K562 (cell line): ENCODE results near the gene NAV2. TPM values are rescaled to one million over a fixed set of nuclear protein-coding genes. Genes with fewer than 3 reads are reported as not detected.

Experiments used
- BCL6 ChIP-seq: fragments of 250-450 bp; sonication (Bioruptor Pico); IDR thresholded peaks from 2 replicates; pipeline ENCODE4 v1.4.0; 2020
- BRCA1 ChIP-seq, 2 experiments: fragments of 450-650 bp in 1 of 2; sonication (generic) in 1 of 2; formaldehyde crosslinking in 1 of 2; IDR thresholded peaks; 2 replicates each; pipeline versions ENCODE4 v1.5.0 to v1.6.1; 2017 to 2020; ENCODE audit warnings: mild to moderate bottlenecking in 1 of 2, missing genetic modification reagents in 1 of 2
- CHD1 ChIP-seq: fragments of 200-600 bp; sonication (generic); IDR thresholded peaks from one replicate; pipeline ENCODE4 v1.6.1; 2012; ENCODE audit warnings: mild to moderate bottlenecking, moderate library complexity, low read length, inconsistent platforms
- GATAD2B ChIP-seq: fragments of 450-650 bp; IDR thresholded peaks from 2 replicates; pipeline ENCODE4 v1.6.1; 2017; ENCODE audit warnings: mild to moderate bottlenecking, borderline replicate concordance
- IRF2 ChIP-seq: sonication (generic); formaldehyde crosslinking; IDR thresholded peaks from 2 replicates; pipeline ENCODE4 v1.8.1; 2022; ENCODE audit warnings: mild to moderate bottlenecking, missing genetic modification reagents
- SAFB ChIP-seq: fragments of 200-400 bp; formaldehyde crosslinking; IDR thresholded peaks from 2 replicates; pipeline ENCODE4 v1.6.1; 2017; ENCODE audit warnings: low read depth, low read length, borderline replicate concordance
- SMAD2 ChIP-seq: fragments of 150-350 bp; IDR thresholded peaks from 2 replicates; pipeline ENCODE4 v1.6.1; 2014; ENCODE audit warnings: low read depth, mild to moderate bottlenecking, low read length
- SMC3 ChIP-seq: conservative IDR thresholded peaks from 2 replicates; pipeline ENCODE4 v1.6.1; 2011; ENCODE audit warnings: low read depth, low read length, improper control_type of control experiment; ENCODE audit not compliant: insufficient read depth
- SPI1 ChIP-seq: IDR thresholded peaks from 2 replicates; pipeline ENCODE4 v1.6.1; 2011; ENCODE audit warnings: low read depth, low read length, control low read depth, borderline replicate concordance
- TFAM ChIP-seq: fragments of 250-450 bp; sonication (Bioruptor Pico); conservative IDR thresholded peaks from 2 replicates; pipeline ENCODE4 v1.5.0; 2021; ENCODE audit warnings: mild to moderate bottlenecking, moderate library complexity
- ZFP1 ChIP-seq: fragments of 450-650 bp; formaldehyde crosslinking; IDR thresholded peaks from 2 replicates; pipeline ENCODE4 v1.4.0; 2020; ENCODE audit warnings: mild to moderate bottlenecking, mixed read lengths
- ZNF3 ChIP-seq: fragments of 250-450 bp; sonication (Bioruptor Pico); IDR thresholded peaks from 2 replicates; pipeline ENCODE4 v1.5.0; 2021; ENCODE audit warnings: mild to moderate bottlenecking, moderate library complexity
- polyA plus RNA-seq, 8 experiments: library from polyadenylated mRNA; depleted of rRNA in 4 of 8; stranded (reverse) in 5 of 8; unstranded in 3 of 8; fragments of >200 nt; fragmentation: Nextera tagmentation in 2 of 8; fragmentation: Illumina TruSeq in 1 of 8; extraction: Ambion mirVana in 2 of 8; extraction: Trizol in 1 of 8; gene quantifications; 2 replicates each; pipeline versions ENCODE4 v1.2.1 to v1.2.3, GENCODE V29; 2011 to 2014; ENCODE audit warnings: inconsistent platforms in 1 of 8, missing spikeins in 1 of 8
- total RNA-seq, 7 experiments: library from RNA; depleted of rRNA in 6 of 7; stranded (reverse); fragments of >200 nt in 6 of 7; fragmentation: Illumina TruSeq in 2 of 7; extraction: Trizol in 2 of 7; gene quantifications; 2 replicates each; pipeline versions ENCODE4 v1.2.1 to v1.2.3, GENCODE V29; 2011 to 2021; ENCODE audit warnings: low replicate concordance in 1 of 7
- TF ChIP-seq, protein P1 (sequence below): fragments of 250-450 bp; sonication (Bioruptor Pico); IDR thresholded peaks from 2 replicates; pipeline ENCODE4 v1.4.0; 2020; ENCODE audit warnings: mild to moderate bottlenecking, moderate library complexity, borderline replicate concordance
- TF ChIP-seq, protein P2 (sequence below), 2 experiments: fragments of 150-350 bp in 1 of 2; IDR thresholded peaks; 2 replicates each; pipeline ENCODE4 v1.6.1; 2012 to 2016; ENCODE audit warnings: low read depth in 2 of 2, low read length in 2 of 2, mild to moderate bottlenecking in 1 of 2, moderate library complexity in 1 of 2
- TF ChIP-seq, protein P3 (sequence below): fragments of 450-650 bp; conservative IDR thresholded peaks from 2 replicates; pipeline ENCODE4 v1.6.1; 2016; ENCODE audit warnings: missing genetic modification characterization, low read depth, mild to moderate bottlenecking, missing compliant biosample characterization, moderate library complexity
- TF ChIP-seq, protein P4 (sequence below): sonication (generic); formaldehyde crosslinking; IDR thresholded peaks from 2 replicates; pipeline ENCODE4 v1.8.1; 2023; ENCODE audit warnings: mild to moderate bottlenecking, missing genetic modification reagents

Gene NAV2
- total and polyA plus RNA-seq, 9 of the 15 experiments (the other 6 are each of a cell fraction or from before 2014, with no cell fraction given): 0.03 to 0.35 (median 0.05) TPM

DNA sequence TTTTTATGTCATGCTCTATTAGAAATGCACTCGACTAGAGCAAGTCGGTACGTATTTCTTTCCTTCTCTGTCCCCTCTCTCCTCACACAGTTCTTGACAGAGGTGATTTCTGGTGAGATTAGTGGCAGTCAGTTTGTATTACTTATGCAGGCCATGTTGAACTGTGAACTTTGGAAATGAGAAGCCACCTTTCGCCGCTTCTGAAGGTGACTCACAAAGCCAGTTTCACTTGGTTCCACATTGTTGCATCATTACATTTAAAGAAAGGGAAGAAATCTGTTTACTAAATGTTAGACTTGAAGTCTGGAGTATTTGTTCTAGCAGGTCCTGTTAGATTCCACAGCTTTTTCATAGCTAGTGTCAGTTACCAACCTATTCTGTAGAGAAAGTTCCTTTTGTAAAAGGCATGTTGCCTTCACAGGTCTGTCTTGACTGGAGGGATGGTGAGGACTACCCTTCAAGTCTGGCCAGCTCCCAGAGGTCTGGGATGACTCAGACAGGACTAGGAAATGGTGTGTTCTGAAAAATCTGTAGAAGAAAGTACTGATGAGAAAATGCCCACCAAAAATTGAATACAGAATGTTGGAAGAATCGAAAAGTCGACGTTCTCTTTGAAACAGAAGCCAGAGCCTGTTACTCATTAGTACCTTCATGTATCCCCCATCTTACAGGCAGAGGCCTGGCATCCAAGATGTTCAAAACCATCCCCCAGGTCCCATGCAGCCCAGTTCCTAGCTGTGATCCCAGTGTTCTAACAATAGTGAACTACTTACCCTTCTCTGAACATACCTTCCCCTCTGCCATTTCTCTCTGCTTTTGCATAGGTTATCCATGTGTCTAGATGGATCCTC lies 266.3 kb downstream of the NAV2 start (continued):
- TF ChIP-seq, protein P1, sequence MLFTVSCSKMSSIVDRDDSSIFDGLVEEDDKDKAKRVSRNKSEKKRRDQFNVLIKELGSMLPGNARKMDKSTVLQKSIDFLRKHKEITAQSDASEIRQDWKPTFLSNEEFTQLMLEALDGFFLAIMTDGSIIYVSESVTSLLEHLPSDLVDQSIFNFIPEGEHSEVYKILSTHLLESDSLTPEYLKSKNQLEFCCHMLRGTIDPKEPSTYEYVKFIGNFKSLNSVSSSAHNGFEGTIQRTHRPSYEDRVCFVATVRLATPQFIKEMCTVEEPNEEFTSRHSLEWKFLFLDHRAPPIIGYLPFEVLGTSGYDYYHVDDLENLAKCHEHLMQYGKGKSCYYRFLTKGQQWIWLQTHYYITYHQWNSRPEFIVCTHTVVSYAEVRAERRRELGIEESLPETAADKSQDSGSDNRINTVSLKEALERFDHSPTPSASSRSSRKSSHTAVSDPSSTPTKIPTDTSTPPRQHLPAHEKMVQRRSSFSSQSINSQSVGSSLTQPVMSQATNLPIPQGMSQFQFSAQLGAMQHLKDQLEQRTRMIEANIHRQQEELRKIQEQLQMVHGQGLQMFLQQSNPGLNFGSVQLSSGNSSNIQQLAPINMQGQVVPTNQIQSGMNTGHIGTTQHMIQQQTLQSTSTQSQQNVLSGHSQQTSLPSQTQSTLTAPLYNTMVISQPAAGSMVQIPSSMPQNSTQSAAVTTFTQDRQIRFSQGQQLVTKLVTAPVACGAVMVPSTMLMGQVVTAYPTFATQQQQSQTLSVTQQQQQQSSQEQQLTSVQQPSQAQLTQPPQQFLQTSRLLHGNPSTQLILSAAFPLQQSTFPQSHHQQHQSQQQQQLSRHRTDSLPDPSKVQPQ: no peak
- TF ChIP-seq BCL6 (CRISPR knock-in tag) (peak; percentile 83; the same call in 1 of the 2 replicates), SAFB (no peak), BRCA1 (IDR thresholded peaks at IDR 0.05) (no peak), BRCA1 (CRISPR knock-in tag; IDR thresholded peaks at IDR 0.05) (no peak), ZNF3 (CRISPR knock-in tag) (no peak), CHD1 (no peak), IRF2 (CRISPR knock-in tag) (no peak), SMC3 (no peak), GATAD2B (no peak), ZFP1 (CRISPR knock-in tag) (peak; percentile 50; the same call in 1 of the 2 replicates), SPI1 (no peak), TFAM (CRISPR knock-in tag) (no peak), SMAD2 (no peak)
- TF ChIP-seq, protein P2, sequence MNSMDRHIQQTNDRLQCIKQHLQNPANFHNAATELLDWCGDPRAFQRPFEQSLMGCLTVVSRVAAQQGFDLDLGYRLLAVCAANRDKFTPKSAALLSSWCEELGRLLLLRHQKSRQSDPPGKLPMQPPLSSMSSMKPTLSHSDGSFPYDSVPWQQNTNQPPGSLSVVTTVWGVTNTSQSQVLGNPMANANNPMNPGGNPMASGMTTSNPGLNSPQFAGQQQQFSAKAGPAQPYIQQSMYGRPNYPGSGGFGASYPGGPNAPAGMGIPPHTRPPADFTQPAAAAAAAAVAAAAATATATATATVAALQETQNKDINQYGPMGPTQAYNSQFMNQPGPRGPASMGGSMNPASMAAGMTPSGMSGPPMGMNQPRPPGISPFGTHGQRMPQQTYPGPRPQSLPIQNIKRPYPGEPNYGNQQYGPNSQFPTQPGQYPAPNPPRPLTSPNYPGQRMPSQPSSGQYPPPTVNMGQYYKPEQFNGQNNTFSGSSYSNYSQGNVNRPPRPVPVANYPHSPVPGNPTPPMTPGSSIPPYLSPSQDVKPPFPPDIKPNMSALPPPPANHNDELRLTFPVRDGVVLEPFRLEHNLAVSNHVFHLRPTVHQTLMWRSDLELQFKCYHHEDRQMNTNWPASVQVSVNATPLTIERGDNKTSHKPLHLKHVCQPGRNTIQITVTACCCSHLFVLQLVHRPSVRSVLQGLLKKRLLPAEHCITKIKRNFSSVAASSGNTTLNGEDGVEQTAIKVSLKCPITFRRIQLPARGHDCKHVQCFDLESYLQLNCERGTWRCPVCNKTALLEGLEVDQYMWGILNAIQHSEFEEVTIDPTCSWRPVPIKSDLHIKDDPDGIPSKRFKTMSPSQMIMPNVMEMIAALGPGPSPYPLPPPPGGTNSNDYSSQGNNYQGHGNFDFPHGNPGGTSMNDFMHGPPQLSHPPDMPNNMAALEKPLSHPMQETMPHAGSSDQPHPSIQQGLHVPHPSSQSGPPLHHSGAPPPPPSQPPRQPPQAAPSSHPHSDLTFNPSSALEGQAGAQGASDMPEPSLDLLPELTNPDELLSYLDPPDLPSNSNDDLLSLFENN (IDR thresholded peaks at IDR 0.05; ENCODE audit: low read depth in 2 of 2, low read length in 2 of 2): no peak
- TF ChIP-seq, protein P3, sequence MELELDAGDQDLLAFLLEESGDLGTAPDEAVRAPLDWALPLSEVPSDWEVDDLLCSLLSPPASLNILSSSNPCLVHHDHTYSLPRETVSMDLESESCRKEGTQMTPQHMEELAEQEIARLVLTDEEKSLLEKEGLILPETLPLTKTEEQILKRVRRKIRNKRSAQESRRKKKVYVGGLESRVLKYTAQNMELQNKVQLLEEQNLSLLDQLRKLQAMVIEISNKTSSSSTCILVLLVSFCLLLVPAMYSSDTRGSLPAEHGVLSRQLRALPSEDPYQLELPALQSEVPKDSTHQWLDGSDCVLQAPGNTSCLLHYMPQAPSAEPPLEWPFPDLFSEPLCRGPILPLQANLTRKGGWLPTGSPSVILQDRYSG (tag): peak; percentile 66; the same call in 1 of the 2 replicates
- TF ChIP-seq, protein P4, sequence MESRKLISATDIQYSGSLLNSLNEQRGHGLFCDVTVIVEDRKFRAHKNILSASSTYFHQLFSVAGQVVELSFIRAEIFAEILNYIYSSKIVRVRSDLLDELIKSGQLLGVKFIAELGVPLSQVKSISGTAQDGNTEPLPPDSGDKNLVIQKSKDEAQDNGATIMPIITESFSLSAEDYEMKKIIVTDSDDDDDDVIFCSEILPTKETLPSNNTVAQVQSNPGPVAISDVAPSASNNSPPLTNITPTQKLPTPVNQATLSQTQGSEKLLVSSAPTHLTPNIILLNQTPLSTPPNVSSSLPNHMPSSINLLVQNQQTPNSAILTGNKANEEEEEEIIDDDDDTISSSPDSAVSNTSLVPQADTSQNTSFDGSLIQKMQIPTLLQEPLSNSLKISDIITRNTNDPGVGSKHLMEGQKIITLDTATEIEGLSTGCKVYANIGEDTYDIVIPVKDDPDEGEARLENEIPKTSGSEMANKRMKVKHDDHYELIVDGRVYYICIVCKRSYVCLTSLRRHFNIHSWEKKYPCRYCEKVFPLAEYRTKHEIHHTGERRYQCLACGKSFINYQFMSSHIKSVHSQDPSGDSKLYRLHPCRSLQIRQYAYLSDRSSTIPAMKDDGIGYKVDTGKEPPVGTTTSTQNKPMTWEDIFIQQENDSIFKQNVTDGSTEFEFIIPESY: no peak
